IMR-90 (cell line): Measurements from ENCODE around the gene SLC4A8. TPM values are rescaled to one million over a fixed set of nuclear protein-coding genes. Genes with fewer than 3 reads are reported as not detected.
A peak's percentile ranks its signal among the peaks of the same experiment; 100 is the strongest.

ENCODE experiments used
- ATAC-seq: fragments of 200-7000 bp; cut with Tn5 transposase; 2 replicates; pipeline ENCODE4 v1.9.1; 2020; ENCODE audit warnings: low read depth, mild to moderate bottlenecking, moderate library complexity
- BruUV-seq: library from RNA; stranded (reverse); fragments of 400-500 nt; replicated peaks from 2 replicates; lab custom pipeline; 2021; lab: Mats Ljungman, UMichigan
- CTCF ChIA-PET: fragments of 300-600 bp; formaldehyde crosslinking; extraction: SDS; loops from one replicate; lab custom pipeline; 2021; ENCODE audit warnings: antibody characterized with exemption; lab: Yijun Ruan, JAX
- POLR2A ChIA-PET: fragments of 300-600 bp; sonication (Branson Sonifier 250); formaldehyde crosslinking; loops from one replicate; lab custom pipeline; 2022; ENCODE audit warnings: antibody characterized with exemption; ENCODE audit not compliant: unreplicated experiment; lab: Charles Lee
- DNase-seq: peaks from one replicate; pipeline ENCODE4 v3.0.0; 2013
- H2AFZ ChIP-seq: replicated peaks from 2 replicates; pipeline ENCODE3; 2013; ENCODE audit warnings: low read length, mild to moderate bottlenecking; ENCODE audit not compliant: poor library complexity
- H2AK5ac ChIP-seq: 2 replicates; pipeline ENCODE4 v1.6.1; 2013; ENCODE audit warnings: low read depth, low read length, inconsistent platforms
- H2AK9ac ChIP-seq: replicated peaks from 2 replicates; pipeline ENCODE3; 2013; ENCODE audit warnings: mild to moderate bottlenecking, low read depth, low read length, moderate library complexity; ENCODE audit not compliant: poor library complexity
- H2BK120ac ChIP-seq: 2 replicates; pipeline ENCODE4 v1.6.1; 2013; ENCODE audit warnings: low read depth, low read length, inconsistent platforms
- H2BK15ac ChIP-seq: 3 replicates; pipeline ENCODE4 v1.6.1; 2013; ENCODE audit warnings: low read depth, low read length, inconsistent platforms
- H2BK20ac ChIP-seq: 2 replicates; pipeline ENCODE4 v1.6.1; 2013; ENCODE audit warnings: low read depth, mild to moderate bottlenecking, inconsistent platforms, low read length, moderate library complexity
- H2BK5ac ChIP-seq: 2 replicates; pipeline ENCODE4 v1.6.1; 2013; ENCODE audit warnings: mild to moderate bottlenecking, low read depth, low read length, inconsistent platforms; ENCODE audit not compliant: poor library complexity, severe bottlenecking
- H3K14ac ChIP-seq: replicated peaks from 2 replicates; pipeline ENCODE4 v1.6.1; 2013; ENCODE audit warnings: low read depth, low read length, inconsistent platforms
- H3K18ac ChIP-seq: 2 replicates; pipeline ENCODE4 v1.6.1; 2013; ENCODE audit warnings: low read depth, low read length, control low read depth
- H3K23ac ChIP-seq: 2 replicates; pipeline ENCODE4 v1.6.1; 2013; ENCODE audit warnings: low read depth, low read length, inconsistent platforms
- H3K27ac ChIP-seq: 2 replicates; pipeline ENCODE4 v1.5.1; 2013; ENCODE audit warnings: mild to moderate bottlenecking, control low read depth, low read length; ENCODE audit not compliant: insufficient read depth
- H3K27me3 ChIP-seq: 2 replicates; pipeline ENCODE4 v1.6.1; 2013; ENCODE audit warnings: low read length; ENCODE audit not compliant: control insufficient read depth, insufficient read depth
- H3K36me3 ChIP-seq: 2 replicates; pipeline ENCODE4 v1.6.1; 2013; ENCODE audit warnings: low read length, mixed read lengths; ENCODE audit not compliant: control insufficient read depth, insufficient read depth
- H3K4ac ChIP-seq: 2 replicates; pipeline ENCODE4 v1.6.1; 2013; ENCODE audit warnings: low read depth, low read length, inconsistent platforms
- H3K4me1 ChIP-seq: 2 replicates; pipeline ENCODE4 v1.6.1; 2013; ENCODE audit warnings: low read length, mixed read lengths; ENCODE audit not compliant: control insufficient read depth, insufficient read depth
- H3K4me2 ChIP-seq: 2 replicates; pipeline ENCODE4 v1.6.1; 2013; ENCODE audit warnings: low read depth, mild to moderate bottlenecking, control low read depth, low read length, moderate library complexity
- H3K4me3 ChIP-seq: 2 replicates; pipeline ENCODE4 v1.5.1; 2013; ENCODE audit warnings: low read depth, mild to moderate bottlenecking, control low read depth, low read length, moderate library complexity; ENCODE audit not compliant: insufficient read depth
- H3K56ac ChIP-seq: 2 replicates; pipeline ENCODE4 v1.6.1; 2013; ENCODE audit warnings: low read length, inconsistent platforms; ENCODE audit not compliant: insufficient read depth; ENCODE audit errors: extremely low read depth
- H3K79me1 ChIP-seq, 2 experiments: 2 replicates each; pipeline ENCODE4 v1.6.1; 2013; ENCODE audit warnings: low read length in 2 of 2, inconsistent platforms in 1 of 2, low read depth in 1 of 2
- H3K9ac ChIP-seq: 2 replicates; pipeline ENCODE4 v1.6.1; 2013; ENCODE audit warnings: low read depth, low read length, control low read depth
- H3K9me1 ChIP-seq: 2 replicates; pipeline ENCODE4 v1.6.1; 2013; ENCODE audit warnings: low read length, inconsistent platforms; ENCODE audit not compliant: insufficient read depth
- H3K9me3 ChIP-seq: 2 replicates; pipeline ENCODE4 v1.6.1; 2013; ENCODE audit warnings: low read length; ENCODE audit not compliant: control insufficient read depth, insufficient read depth
- H4K20me1 ChIP-seq: 2 replicates; pipeline ENCODE4 v1.6.1; 2013; ENCODE audit warnings: low read length, inconsistent platforms; ENCODE audit not compliant: insufficient read depth
- H4K5ac ChIP-seq: 2 replicates; pipeline ENCODE4 v1.6.1; 2013; ENCODE audit warnings: mild to moderate bottlenecking, low read depth, low read length, control low read depth
- H4K8ac ChIP-seq, 2 experiments: 2 replicates each; pipeline ENCODE4 v1.6.1; 2013; ENCODE audit warnings: low read depth in 2 of 2, low read length in 2 of 2, control low read depth in 1 of 2, inconsistent platforms in 1 of 2
- H4K91ac ChIP-seq: 2 replicates; pipeline ENCODE4 v1.6.1; 2013; ENCODE audit warnings: low read depth, low read length, inconsistent platforms; ENCODE audit not compliant: insufficient read depth
- FOS ChIP-seq: fragments of 150-350 bp; IDR thresholded peaks from 2 replicates; pipeline ENCODE4 v1.6.1; 2016; ENCODE audit warnings: low read depth, low read length
- RAD21 ChIP-seq: IDR thresholded peaks from 2 replicates; pipeline ENCODE4 v1.6.1; 2012; ENCODE audit warnings: low read length, improper control_type of control experiment
- WGBS, 2 experiments: methylation state at CpG; one replicate each; pipeline versions ENCODE4 v1.1.5 to v1.1.7; 2013; ENCODE audit warnings: missing lambda C conversion rate in 2 of 2; ENCODE audit not compliant: insufficient read length in 1 of 2; ENCODE audit errors: extremely low coverage in 2 of 2; 5-methylcytosine and 5-hydroxymethylcytosine counted together
- dilution Hi-C: fragments of 300-500 bp; cut with HindIII; formaldehyde crosslinking; loops from one replicate; pipeline ENCODE4 v1.14.3; 2018; ENCODE audit warnings: low sequenced_read_pairs; ENCODE audit not compliant: unreplicated experiment
- in situ Hi-C: fragments of 300-500 bp; cut with MboI; formaldehyde crosslinking; loops from 3 replicates; pipeline ENCODE4 v1.14.3; 2019; ENCODE audit warnings: low sequenced_read_pairs, inconsistent platforms, mixed read lengths
- intact Hi-C: fragments of 100-400 bp; cut with micrococcal nuclease; formaldehyde crosslinking; loops from 2 replicates; pipeline ENCODE4 v1.10.0; 2022
- polyA plus RNA-seq, 3 experiments: library from polyadenylated mRNA; depleted of rRNA; stranded (reverse); fragments of >200 nt; gene quantifications; 2 replicates each; pipeline ENCODE4 v1.2.3, GENCODE V29; 2012; ENCODE audit warnings: low replicate concordance in 1 of 3
- total RNA-seq: library from RNA; depleted of rRNA; stranded (reverse); fragments of >200 nt; gene quantifications from 2 replicates; pipeline ENCODE4 v1.2.3, GENCODE V29; 2012

Gene SLC4A8
- total and polyA plus RNA-seq, 2 of the 4 experiments (the other 2 are of a cell fraction) = 3.1 to 5.2 TPM

DNA sequence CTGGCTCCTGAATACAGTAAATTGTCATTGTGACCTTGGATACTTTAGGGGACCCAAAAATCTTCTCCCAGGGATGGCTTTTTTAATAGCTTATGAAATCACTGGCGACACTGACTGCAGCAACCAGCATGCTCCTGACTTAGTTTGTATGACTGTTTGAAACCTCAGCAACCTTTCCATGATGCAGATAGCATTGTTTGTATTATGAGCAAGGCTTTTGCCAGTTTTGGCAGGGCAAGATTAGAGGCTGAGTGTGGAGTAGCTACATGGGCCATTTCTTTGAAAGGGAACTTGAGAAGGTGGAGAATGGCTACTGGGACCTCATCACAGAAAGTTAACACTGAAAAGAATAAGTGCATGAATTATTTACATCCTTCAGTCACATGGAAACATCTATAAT is 50.9 kb downstream of the SLC4A8 start:
- intact Hi-C loops = no loop called here
- H4K91ac ChIP-seq = no peak overlapping the region
- DNase-seq = peak; percentile 68

More for the DNA sequence above, 50.9 kb downstream of the SLC4A8 start:
- H3K4ac ChIP-seq = no peak overlapping the region
- no peak overlapping the region for H4K5ac ChIP-seq
- H3K4me2 ChIP-seq = no peak overlapping the region
- no peaks in the 10 kb centered on the region for H4K20me1 ChIP-seq
- BruUV-seq = no TSS peak
- ChIA-PET CTCF (interaction anchor here (0.6 to 1.2 kb wide), 3 partner anchors 17 to 57 kb away, joined by 3 read pairs; no protein-coding TSS in a partner anchor), POLR2A (no interaction called here)
- no peaks in the 10 kb centered on the region for H3K36me3 ChIP-seq
- no peak overlapping the region for H3K27ac ChIP-seq
- no peaks in the 10 kb centered on the region for H3K4me1 ChIP-seq
- no peaks in the 10 kb centered on the region for H3K27me3 ChIP-seq
- dilution Hi-C loops (no loop called here), in situ Hi-C loops (no loop called here)
- H3K9me1 ChIP-seq = peaks cover 4% of the 10 kb centered on the region; the same call in 1 of the 2 replicates
- H3K9ac ChIP-seq = no peak overlapping the region
- no peak overlapping the region for H3K18ac ChIP-seq
- H3K23ac ChIP-seq = no peak overlapping the region
- WGBS, 2 experiments = no CpG with 5 or more reads among the region's 1 CpG
- no peak overlapping the region for H2AK5ac ChIP-seq
- no peak overlapping the region for H2BK120ac ChIP-seq
- no peaks in the 10 kb centered on the region for H3K79me1 ChIP-seq
- no peak overlapping the region for H4K8ac ChIP-seq
- no peaks in the 10 kb centered on the region for H3K9me3 ChIP-seq
- no peak overlapping the region for H2AFZ ChIP-seq
- no peak overlapping the region for H3K4me3 ChIP-seq
- H2BK5ac ChIP-seq = no peak overlapping the region
- H2AK9ac ChIP-seq = no peak overlapping the region
- TF ChIP-seq FOS (no peak), RAD21 (no peak)
- H2BK20ac ChIP-seq = no peak overlapping the region
- ATAC-seq = peak; percentile 67
- no peak overlapping the region for H3K56ac ChIP-seq
- H3K14ac ChIP-seq = no peak overlapping the region
- no peak overlapping the region for H2BK15ac ChIP-seq
